Measurements from ENCODE around the gene NACC1. TPM values are rescaled to one million over a fixed set of nuclear protein-coding genes. Genes with fewer than 3 reads are reported as not detected.

The NACC1 gene
- polyA plus RNA-seq, 2 of the 4 experiments (the other 2 are of a cell fraction): 26.1 to 37.9 TPM

DNA sequence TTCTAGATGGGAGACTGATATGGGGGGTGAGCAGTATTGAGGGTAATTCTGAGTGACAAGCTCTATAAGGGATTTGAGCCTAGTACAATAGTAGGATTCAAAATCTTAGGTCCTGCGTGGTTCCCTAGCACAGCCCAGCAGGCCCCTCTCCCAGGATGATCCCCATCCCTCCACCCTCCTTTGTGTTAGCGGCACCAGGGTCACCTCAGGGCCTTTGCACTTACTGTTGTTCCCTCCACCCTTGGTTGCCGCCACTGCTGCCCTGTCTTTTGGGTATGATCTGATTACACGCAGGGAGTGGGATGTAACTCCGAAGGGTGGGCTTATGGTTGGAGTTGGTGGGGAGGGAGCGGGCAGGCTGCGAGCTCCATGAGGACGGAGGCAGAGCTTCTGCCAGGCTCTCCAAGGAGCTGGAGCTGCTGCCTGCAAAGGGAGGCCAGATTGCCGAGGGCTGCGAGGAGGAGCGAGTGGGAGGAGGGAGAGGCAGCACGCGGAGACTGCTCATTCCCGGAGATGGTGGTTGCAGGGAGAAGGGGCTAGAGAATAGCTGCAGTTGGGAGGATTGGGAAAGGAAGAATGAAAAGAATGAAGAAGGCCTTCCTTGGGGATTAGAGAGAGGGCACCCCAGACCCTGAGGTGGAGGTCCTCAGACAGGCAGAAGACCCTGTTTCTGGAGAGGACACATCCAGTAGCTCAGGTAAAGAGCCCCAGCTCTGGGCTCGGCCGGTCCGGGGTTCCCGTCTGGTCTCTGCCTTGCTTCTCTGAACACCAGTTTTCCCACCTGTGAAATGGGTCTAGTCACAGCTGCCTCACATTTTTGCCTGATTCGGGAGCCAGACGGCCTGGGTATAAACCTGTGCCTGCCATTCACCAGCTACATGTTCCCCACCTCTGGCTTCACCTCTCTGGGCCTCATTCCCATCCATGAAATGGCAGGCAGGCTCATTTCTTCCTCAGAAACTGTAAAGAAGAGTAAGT, 5.2 kb downstream of the NACC1 start:
- ATAC-seq (no peak), FAIRE-seq (no peak), DNase-seq (ENCODE audit: low read depth in 1 of 2, low spot score in 1 of 2) (no peak)
- no peak overlapping the region for H3K27ac ChIP-seq
- TF ChIP-seq ZC3H11A (IDR thresholded peaks at IDR 0.05) (no peak), HDAC2 (IDR thresholded peaks at IDR 0.05) (no peak), JUN (IDR thresholded peaks at IDR 0.05) (no peak), POLR2AphosphoS2 (conservative IDR thresholded peaks at IDR 0.05; ENCODE audit: low read length) (no peak), NPAS2 (CRISPR knock-in tag; IDR thresholded peaks at IDR 0.05; ENCODE audit: borderline replicate concordance) (no peak), CHD2 (IDR thresholded peaks at IDR 0.05; ENCODE audit: low read length, partially characterized antibody) (no peak), EHMT2 (IDR thresholded peaks at IDR 0.05; ENCODE audit: low read depth) (no peak), CBX8 (IDR thresholded peaks at IDR 0.05) (no peak), RAD21 (conservative IDR thresholded peaks at IDR 0.05 in 1 of 2, IDR thresholded peaks at IDR 0.05 in 1 of 2) (no peak), RCOR1 (IDR thresholded peaks at IDR 0.05; ENCODE audit: low read depth, low read length) (no peak), RFX5 (IDR thresholded peaks at IDR 0.05) (no peak), TP53 (CRISPR knock-in tag; IDR thresholded peaks at IDR 0.05) (no peak), JUNB (IDR thresholded peaks at IDR 0.05) (no peak), EHF (CRISPR knock-in tag; IDR thresholded peaks at IDR 0.05) (no peak)
- TF ChIP-seq, protein P1, sequence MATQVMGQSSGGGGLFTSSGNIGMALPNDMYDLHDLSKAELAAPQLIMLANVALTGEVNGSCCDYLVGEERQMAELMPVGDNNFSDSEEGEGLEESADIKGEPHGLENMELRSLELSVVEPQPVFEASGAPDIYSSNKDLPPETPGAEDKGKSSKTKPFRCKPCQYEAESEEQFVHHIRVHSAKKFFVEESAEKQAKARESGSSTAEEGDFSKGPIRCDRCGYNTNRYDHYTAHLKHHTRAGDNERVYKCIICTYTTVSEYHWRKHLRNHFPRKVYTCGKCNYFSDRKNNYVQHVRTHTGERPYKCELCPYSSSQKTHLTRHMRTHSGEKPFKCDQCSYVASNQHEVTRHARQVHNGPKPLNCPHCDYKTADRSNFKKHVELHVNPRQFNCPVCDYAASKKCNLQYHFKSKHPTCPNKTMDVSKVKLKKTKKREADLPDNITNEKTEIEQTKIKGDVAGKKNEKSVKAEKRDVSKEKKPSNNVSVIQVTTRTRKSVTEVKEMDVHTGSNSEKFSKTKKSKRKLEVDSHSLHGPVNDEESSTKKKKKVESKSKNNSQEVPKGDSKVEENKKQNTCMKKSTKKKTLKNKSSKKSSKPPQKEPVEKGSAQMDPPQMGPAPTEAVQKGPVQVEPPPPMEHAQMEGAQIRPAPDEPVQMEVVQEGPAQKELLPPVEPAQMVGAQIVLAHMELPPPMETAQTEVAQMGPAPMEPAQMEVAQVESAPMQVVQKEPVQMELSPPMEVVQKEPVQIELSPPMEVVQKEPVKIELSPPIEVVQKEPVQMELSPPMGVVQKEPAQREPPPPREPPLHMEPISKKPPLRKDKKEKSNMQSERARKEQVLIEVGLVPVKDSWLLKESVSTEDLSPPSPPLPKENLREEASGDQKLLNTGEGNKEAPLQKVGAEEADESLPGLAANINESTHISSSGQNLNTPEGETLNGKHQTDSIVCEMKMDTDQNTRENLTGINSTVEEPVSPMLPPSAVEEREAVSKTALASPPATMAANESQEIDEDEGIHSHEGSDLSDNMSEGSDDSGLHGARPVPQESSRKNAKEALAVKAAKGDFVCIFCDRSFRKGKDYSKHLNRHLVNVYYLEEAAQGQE (IDR thresholded peaks at IDR 0.05): no peak
- TF ChIP-seq, protein P2, sequence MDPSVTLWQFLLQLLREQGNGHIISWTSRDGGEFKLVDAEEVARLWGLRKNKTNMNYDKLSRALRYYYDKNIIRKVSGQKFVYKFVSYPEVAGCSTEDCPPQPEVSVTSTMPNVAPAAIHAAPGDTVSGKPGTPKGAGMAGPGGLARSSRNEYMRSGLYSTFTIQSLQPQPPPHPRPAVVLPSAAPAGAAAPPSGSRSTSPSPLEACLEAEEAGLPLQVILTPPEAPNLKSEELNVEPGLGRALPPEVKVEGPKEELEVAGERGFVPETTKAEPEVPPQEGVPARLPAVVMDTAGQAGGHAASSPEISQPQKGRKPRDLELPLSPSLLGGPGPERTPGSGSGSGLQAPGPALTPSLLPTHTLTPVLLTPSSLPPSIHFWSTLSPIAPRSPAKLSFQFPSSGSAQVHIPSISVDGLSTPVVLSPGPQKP (IDR thresholded peaks at IDR 0.05; ENCODE audit: low read depth, low read length): no peak
- TF ChIP-seq, protein P3, sequence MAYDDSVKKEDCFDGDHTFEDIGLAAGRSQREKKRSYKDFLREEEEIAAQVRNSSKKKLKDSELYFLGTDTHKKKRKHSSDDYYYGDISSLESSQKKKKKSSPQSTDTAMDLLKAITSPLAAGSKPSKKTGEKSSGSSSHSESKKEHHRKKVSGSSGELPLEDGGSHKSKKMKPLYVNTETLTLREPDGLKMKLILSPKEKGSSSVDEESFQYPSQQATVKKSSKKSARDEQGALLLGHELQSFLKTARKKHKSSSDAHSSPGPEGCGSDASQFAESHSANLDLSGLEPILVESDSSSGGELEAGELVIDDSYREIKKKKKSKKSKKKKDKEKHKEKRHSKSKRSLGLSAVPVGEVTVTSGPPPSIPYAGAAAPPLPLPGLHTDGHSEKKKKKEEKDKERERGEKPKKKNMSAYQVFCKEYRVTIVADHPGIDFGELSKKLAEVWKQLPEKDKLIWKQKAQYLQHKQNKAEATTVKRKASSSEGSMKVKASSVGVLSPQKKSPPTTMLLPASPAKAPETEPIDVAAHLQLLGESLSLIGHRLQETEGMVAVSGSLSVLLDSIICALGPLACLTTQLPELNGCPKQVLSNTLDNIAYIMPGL (CRISPR knock-in tag; IDR thresholded peaks at IDR 0.05; ENCODE audit: borderline replicate concordance): no peak
- TF ChIP-seq, protein P4, sequence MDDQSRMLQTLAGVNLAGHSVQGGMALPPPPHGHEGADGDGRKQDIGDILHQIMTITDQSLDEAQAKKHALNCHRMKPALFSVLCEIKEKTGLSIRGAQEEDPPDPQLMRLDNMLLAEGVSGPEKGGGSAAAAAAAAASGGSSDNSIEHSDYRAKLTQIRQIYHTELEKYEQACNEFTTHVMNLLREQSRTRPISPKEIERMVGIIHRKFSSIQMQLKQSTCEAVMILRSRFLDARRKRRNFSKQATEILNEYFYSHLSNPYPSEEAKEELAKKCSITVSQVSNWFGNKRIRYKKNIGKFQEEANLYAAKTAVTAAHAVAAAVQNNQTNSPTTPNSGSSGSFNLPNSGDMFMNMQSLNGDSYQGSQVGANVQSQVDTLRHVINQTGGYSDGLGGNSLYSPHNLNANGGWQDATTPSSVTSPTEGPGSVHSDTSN (IDR thresholded peaks at IDR 0.05): no peak
- TF ChIP-seq, protein P5, sequence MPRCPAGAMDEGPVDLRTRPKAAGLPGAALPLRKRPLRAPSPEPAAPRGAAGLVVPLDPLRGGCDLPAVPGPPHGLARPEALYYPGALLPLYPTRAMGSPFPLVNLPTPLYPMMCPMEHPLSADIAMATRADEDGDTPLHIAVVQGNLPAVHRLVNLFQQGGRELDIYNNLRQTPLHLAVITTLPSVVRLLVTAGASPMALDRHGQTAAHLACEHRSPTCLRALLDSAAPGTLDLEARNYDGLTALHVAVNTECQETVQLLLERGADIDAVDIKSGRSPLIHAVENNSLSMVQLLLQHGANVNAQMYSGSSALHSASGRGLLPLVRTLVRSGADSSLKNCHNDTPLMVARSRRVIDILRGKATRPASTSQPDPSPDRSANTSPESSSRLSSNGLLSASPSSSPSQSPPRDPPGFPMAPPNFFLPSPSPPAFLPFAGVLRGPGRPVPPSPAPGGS (IDR thresholded peaks at IDR 0.05): no peak
- no peak overlapping the region for H3K4me2 ChIP-seq
- CTCF ChIA-PET: interaction anchor here (0.5 kb wide), 1 partner anchor 59 kb away, joined by 3 read pairs; no protein-coding TSS in a partner anchor
- POLR2A ChIA-PET: no interaction called here
- 88% methylated on average over 18 of the region's 20 CpGs for WGBS (ENCODE audit: missing lambda C conversion rate)
- H3K4me3 ChIP-seq: no peak overlapping the region
- no peaks in the 10 kb centered on the region for H3K9me3 ChIP-seq
- H3K4me1 ChIP-seq: peaks cover 16% of the 10 kb centered on the region
